ENCODE data around the gene FBXO4.
"Not testable (repeated sequence)": the region's sequence is repeated elsewhere in the genome, so short reads cannot be mapped to it uniquely, and the experiment has no call there.

FBXO4 gene

DNA sequence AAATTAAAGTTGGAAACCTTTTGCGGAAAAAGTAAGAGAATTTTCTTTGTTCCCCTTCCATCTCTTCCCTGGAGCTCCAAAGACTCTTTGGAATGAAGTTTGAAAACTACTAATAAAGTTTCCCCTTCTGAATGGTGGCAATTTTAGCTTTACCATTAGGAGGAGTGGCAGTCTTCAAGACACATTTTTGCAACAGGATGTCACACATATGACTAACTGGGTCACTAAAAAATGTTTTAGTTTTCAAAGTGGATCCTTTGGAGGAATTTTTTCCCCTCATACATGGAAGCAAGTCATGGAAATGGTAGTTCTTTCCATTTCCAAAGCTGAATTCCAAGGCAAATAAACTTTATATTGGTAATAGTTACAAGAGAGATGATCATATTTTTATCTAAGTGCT is 15.6 kb downstream of the FBXO4 start:
- no peak overlapping the region for H3K9ac ChIP-seq (ENCODE audit: low read depth, low read length)
- H3K4me3 ChIP-seq (ENCODE audit: low read depth in 1 of 2, low read length in 2 of 2), result no peak overlapping the region
- H3K4me1 ChIP-seq (ENCODE audit: insufficient read depth, low read length), result no peaks in the 10 kb centered on the region
- H3K27me3 ChIP-seq (ENCODE audit: insufficient read depth, low read length, poor library complexity), result no peaks in the 10 kb centered on the region
- no peak overlapping the region for H3K4me2 ChIP-seq (ENCODE audit: insufficient read depth, low read length)
- H3K27ac ChIP-seq (ENCODE audit: low read length), result no peak overlapping the region
- TF ChIP-seq EZH2 (IDR thresholded peaks at IDR 0.05; ENCODE audit: borderline replicate concordance, low read depth, low read length, severe bottlenecking), result no peak
- TF ChIP-seq, protein P1, sequence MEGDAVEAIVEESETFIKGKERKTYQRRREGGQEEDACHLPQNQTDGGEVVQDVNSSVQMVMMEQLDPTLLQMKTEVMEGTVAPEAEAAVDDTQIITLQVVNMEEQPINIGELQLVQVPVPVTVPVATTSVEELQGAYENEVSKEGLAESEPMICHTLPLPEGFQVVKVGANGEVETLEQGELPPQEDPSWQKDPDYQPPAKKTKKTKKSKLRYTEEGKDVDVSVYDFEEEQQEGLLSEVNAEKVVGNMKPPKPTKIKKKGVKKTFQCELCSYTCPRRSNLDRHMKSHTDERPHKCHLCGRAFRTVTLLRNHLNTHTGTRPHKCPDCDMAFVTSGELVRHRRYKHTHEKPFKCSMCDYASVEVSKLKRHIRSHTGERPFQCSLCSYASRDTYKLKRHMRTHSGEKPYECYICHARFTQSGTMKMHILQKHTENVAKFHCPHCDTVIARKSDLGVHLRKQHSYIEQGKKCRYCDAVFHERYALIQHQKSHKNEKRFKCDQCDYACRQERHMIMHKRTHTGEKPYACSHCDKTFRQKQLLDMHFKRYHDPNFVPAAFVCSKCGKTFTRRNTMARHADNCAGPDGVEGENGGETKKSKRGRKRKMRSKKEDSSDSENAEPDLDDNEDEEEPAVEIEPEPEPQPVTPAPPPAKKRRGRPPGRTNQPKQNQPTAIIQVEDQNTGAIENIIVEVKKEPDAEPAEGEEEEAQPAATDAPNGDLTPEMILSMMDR (IDR thresholded peaks at IDR 0.05; ENCODE audit: borderline replicate concordance, extremely low read depth, low read length, poor library complexity, severe bottlenecking), result no peak
- no peak overlapping the region for H2AFZ ChIP-seq (ENCODE audit: low read depth, low read length)
- DNase-seq, result no peak
- no peak for ATAC-seq (ENCODE audit: insufficient read depth, low read depth)
- peaks cover 26% of the 10 kb centered on the region for H3K36me3 ChIP-seq (ENCODE audit: insufficient read depth, low read length)
- H3K79me2 ChIP-seq (ENCODE audit: insufficient read depth, low read length), result no peaks in the 10 kb centered on the region
- H3K9me3 ChIP-seq (ENCODE audit: insufficient read depth, low read length, severe bottlenecking), result no peaks in the 10 kb centered on the region
- H4K20me1 ChIP-seq (ENCODE audit: insufficient read depth, low read length), result no peaks in the 10 kb centered on the region

DNA sequence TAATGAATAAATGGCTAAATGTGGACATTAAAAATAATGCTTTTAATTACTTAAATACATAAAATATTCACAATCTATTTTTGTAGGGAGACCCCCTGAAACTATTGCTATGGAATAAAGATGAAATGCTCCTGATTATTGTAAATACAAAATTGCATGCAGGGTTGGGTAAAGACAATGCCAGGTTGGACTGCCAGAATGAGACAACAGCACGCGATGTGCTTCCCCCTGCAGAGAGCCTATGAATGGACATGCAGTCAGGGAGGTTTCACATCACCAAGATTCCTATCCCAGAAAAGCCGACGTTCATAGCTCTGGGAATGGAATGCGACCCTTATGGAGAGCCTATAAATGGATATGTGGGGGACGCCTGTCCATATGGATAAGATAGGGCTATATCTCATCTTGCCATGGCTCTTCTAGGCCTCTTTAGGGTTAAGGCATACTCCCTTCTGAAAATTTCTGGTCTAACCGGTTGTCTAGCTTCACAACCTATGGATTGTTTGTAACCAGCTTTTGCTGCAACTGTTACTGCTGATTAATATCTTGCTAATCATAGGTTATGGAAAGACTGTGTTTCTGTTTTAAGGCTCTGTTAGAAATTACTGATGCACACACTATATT is 20.4 kb downstream of the FBXO4 start:
- not testable (repeated sequence) for H2AFZ ChIP-seq (ENCODE audit: low read depth, low read length); H4K20me1 ChIP-seq (ENCODE audit: insufficient read depth, low read length); ATAC-seq (ENCODE audit: insufficient read depth, low read depth); H3K9me3 ChIP-seq (ENCODE audit: insufficient read depth, low read length, severe bottlenecking); H3K4me3 ChIP-seq (ENCODE audit: low read depth in 1 of 2, low read length in 2 of 2); H3K9ac ChIP-seq (ENCODE audit: low read depth, low read length); H3K79me2 ChIP-seq (ENCODE audit: insufficient read depth, low read length); H3K27me3 ChIP-seq (ENCODE audit: insufficient read depth, low read length, poor library complexity); DNase-seq; H3K27ac ChIP-seq (ENCODE audit: low read length); H3K4me2 ChIP-seq (ENCODE audit: insufficient read depth, low read length); H3K36me3 ChIP-seq (ENCODE audit: insufficient read depth, low read length); H3K4me1 ChIP-seq (ENCODE audit: insufficient read depth, low read length)

DNA sequence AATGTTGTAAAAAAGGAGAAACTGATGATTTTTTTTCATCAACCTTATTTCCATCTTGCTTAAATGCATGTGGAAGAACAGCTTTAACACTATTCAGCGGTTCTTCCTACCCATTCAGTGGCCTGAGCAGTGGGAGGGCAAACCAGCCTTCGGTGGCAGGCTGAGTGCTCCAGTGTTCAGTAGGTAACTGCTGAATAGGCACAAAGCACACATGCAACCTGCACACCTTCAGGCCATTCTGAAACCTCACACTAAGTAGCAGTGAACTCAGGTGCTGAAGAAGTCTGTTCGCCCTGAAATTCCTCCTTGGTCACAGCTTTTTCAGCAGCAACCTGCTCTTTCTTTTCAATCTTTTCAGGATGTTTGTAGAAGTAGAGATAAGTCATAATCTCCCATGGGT is 26.1 kb downstream of the FBXO4 start:
- no peak overlapping the region for H3K27ac ChIP-seq (ENCODE audit: low read length)
- no peaks in the 10 kb centered on the region for H4K20me1 ChIP-seq (ENCODE audit: insufficient read depth, low read length)
- no peak for DNase-seq
- no peak for ATAC-seq (ENCODE audit: insufficient read depth, low read depth)
- H3K36me3 ChIP-seq (ENCODE audit: insufficient read depth, low read length), result no peaks in the 10 kb centered on the region
- H3K4me2 ChIP-seq (ENCODE audit: insufficient read depth, low read length), result no peak overlapping the region
- TF ChIP-seq EZH2 (IDR thresholded peaks at IDR 0.05; ENCODE audit: borderline replicate concordance, low read depth, low read length, severe bottlenecking), result no peak
- TF ChIP-seq, protein P1 (IDR thresholded peaks at IDR 0.05; ENCODE audit: borderline replicate concordance, extremely low read depth, low read length, poor library complexity, severe bottlenecking), result no peak
- no peak overlapping the region for H3K9ac ChIP-seq (ENCODE audit: low read depth, low read length)
- no peaks in the 10 kb centered on the region for H3K27me3 ChIP-seq (ENCODE audit: insufficient read depth, low read length, poor library complexity)
- H3K4me3 ChIP-seq (ENCODE audit: low read depth in 1 of 2, low read length in 2 of 2), result no peak overlapping the region
- H3K4me1 ChIP-seq (ENCODE audit: insufficient read depth, low read length), result no peaks in the 10 kb centered on the region
- no peak overlapping the region for H2AFZ ChIP-seq (ENCODE audit: low read depth, low read length)
- no peaks in the 10 kb centered on the region for H3K79me2 ChIP-seq (ENCODE audit: insufficient read depth, low read length)
- no peaks in the 10 kb centered on the region for H3K9me3 ChIP-seq (ENCODE audit: insufficient read depth, low read length, severe bottlenecking)

DNA sequence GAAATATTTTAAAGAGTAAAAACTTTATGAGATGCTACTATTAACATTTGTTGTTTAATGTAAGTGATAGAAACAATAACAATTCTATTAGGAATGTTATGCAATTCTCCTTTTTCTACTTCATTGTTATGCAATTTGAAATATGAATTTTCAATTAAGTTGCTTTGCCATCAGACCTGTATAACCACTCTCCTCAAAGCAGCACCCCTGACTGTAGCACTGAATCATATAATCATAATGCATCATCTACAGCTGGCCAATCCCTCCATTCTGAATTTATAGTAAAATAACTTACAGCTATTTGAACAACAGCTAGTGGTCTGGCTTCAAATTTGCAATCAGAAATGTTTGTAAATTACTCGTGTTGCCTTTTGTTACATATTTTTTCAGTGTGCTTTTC is 29.2 kb downstream of the FBXO4 start:
- TF ChIP-seq EZH2 (IDR thresholded peaks at IDR 0.05; ENCODE audit: borderline replicate concordance, low read depth, low read length, severe bottlenecking), result no peak
- TF ChIP-seq, protein P1 (IDR thresholded peaks at IDR 0.05; ENCODE audit: borderline replicate concordance, extremely low read depth, low read length, poor library complexity, severe bottlenecking), result no peak
- no peaks in the 10 kb centered on the region for H3K79me2 ChIP-seq (ENCODE audit: insufficient read depth, low read length)
- no peak for DNase-seq
- no peak overlapping the region for H3K4me3 ChIP-seq (ENCODE audit: low read depth in 1 of 2, low read length in 2 of 2)
- H3K36me3 ChIP-seq (ENCODE audit: insufficient read depth, low read length), result no peaks in the 10 kb centered on the region
- no peak overlapping the region for H2AFZ ChIP-seq (ENCODE audit: low read depth, low read length)
- no peaks in the 10 kb centered on the region for H3K27me3 ChIP-seq (ENCODE audit: insufficient read depth, low read length, poor library complexity)
- no peak overlapping the region for H3K9ac ChIP-seq (ENCODE audit: low read depth, low read length)
- ATAC-seq (ENCODE audit: insufficient read depth, low read depth), result no peak
- H3K4me2 ChIP-seq (ENCODE audit: insufficient read depth, low read length), result no peak overlapping the region
- no peaks in the 10 kb centered on the region for H4K20me1 ChIP-seq (ENCODE audit: insufficient read depth, low read length)
- H3K9me3 ChIP-seq (ENCODE audit: insufficient read depth, low read length, severe bottlenecking), result no peaks in the 10 kb centered on the region
- H3K4me1 ChIP-seq (ENCODE audit: insufficient read depth, low read length), result no peaks in the 10 kb centered on the region
- no peak overlapping the region for H3K27ac ChIP-seq (ENCODE audit: low read length)
